Astrocyte (in vitro differentiated cells and primary cell): Measurements from ENCODE around the gene COA8. TPM values are rescaled to one million over a fixed set of nuclear protein-coding genes. Genes with fewer than 3 reads are reported as not detected.
A peak's percentile ranks its signal among the peaks of the same experiment; 100 is the strongest.

Source experiments
- DNase-seq: peaks from one replicate; pipeline ENCODE4 v3.0.0-alpha.2; 2010; ENCODE audit warnings: low read depth
- FAIRE-seq: peaks from 2 replicates; lab custom pipeline; 2011; peaks lifted over from hg19 to GRCh38; lab: Jason Lieb, UNC
- H2AFZ ChIP-seq: 2 replicates; pipeline ENCODE4 v1.6.0; 2012; ENCODE audit warnings: low read depth, low read length, inconsistent platforms
- H3K27ac ChIP-seq: 2 replicates; pipeline ENCODE4 v1.5.1; 2011; ENCODE audit warnings: low read depth, low read length, inconsistent platforms
- H3K27me3 ChIP-seq: 2 replicates; pipeline ENCODE4 v1.6.0; 2011; ENCODE audit warnings: low read length, inconsistent platforms; ENCODE audit not compliant: insufficient read depth
- H3K36me3 ChIP-seq: 2 replicates; pipeline ENCODE4 v1.5.1; 2011; ENCODE audit warnings: low read length, inconsistent platforms; ENCODE audit not compliant: insufficient read depth
- H3K4me1 ChIP-seq: 2 replicates; pipeline ENCODE4 v1.5.1; 2011; ENCODE audit warnings: low read length, inconsistent platforms; ENCODE audit not compliant: insufficient read depth
- H3K4me2 ChIP-seq: 2 replicates; pipeline ENCODE4 v1.6.0; 2012; ENCODE audit warnings: low read length, inconsistent platforms
- H3K4me3 ChIP-seq: 2 replicates; pipeline ENCODE4 v1.5.1; 2011; ENCODE audit warnings: low read depth, mild to moderate bottlenecking, low read length, inconsistent platforms; ENCODE audit not compliant: insufficient read depth
- H3K79me2 ChIP-seq: 2 replicates; pipeline ENCODE4 v1.6.0; 2012; ENCODE audit warnings: mild to moderate bottlenecking, low read length, inconsistent platforms; ENCODE audit not compliant: insufficient read depth
- H3K9ac ChIP-seq: 2 replicates; pipeline ENCODE4 v1.6.0; 2012; ENCODE audit warnings: mild to moderate bottlenecking, low read length, inconsistent platforms
- H3K9me3 ChIP-seq: 2 replicates; pipeline ENCODE4 v1.5.1; 2012; ENCODE audit warnings: low read depth, mild to moderate bottlenecking, low read length, inconsistent platforms; ENCODE audit not compliant: insufficient read depth
- H4K20me1 ChIP-seq: 2 replicates; pipeline ENCODE4 v1.6.0; 2012; ENCODE audit warnings: low read length, inconsistent platforms; ENCODE audit not compliant: insufficient read depth
- H3K27ac Mint-ChIP-seq: one replicate; pipeline ENCODE4 v1.8.0; 2021; ENCODE audit warnings: mild to moderate bottlenecking, mixed read lengths; ENCODE audit not compliant: unreplicated experiment
- H3K27me3 Mint-ChIP-seq: one replicate; pipeline ENCODE4 v1.8.0; 2021; ENCODE audit warnings: low read depth, mixed read lengths; ENCODE audit not compliant: unreplicated experiment
- H3K36me3 Mint-ChIP-seq: one replicate; pipeline ENCODE4 v1.8.0; 2021; ENCODE audit warnings: low read depth, mixed read lengths; ENCODE audit not compliant: unreplicated experiment
- H3K4me1 Mint-ChIP-seq: one replicate; pipeline ENCODE4 v1.8.0; 2021; ENCODE audit warnings: low read depth, mixed read lengths; ENCODE audit not compliant: unreplicated experiment
- H3K4me3 Mint-ChIP-seq: one replicate; pipeline ENCODE4 v1.8.0; 2021; ENCODE audit warnings: mild to moderate bottlenecking, moderate library complexity, mixed read lengths; ENCODE audit not compliant: unreplicated experiment
- H3K9me3 Mint-ChIP-seq: one replicate; pipeline ENCODE4 v1.8.0; 2021; ENCODE audit warnings: mild to moderate bottlenecking, mixed read lengths; ENCODE audit not compliant: unreplicated experiment
- CTCF ChIP-seq: IDR thresholded peaks from 2 replicates; pipeline ENCODE4 v1.5.1; 2011; ENCODE audit warnings: low read depth, mild to moderate bottlenecking, inconsistent platforms, low read length, moderate library complexity; ENCODE audit not compliant: insufficient read depth
- EZH2 ChIP-seq: IDR thresholded peaks from 2 replicates; pipeline ENCODE4 v1.6.1; 2012; ENCODE audit warnings: mild to moderate bottlenecking, low read length, inconsistent platforms; ENCODE audit not compliant: insufficient read depth
- total RNA-seq: library from RNA; stranded (reverse); gene quantifications from 2 replicates; pipeline ENCODE4 v1.2.1, GENCODE V29; 2021

Gene COA8
- total RNA-seq, 1 donor from 2014 or later: 56.2 TPM

DNA sequence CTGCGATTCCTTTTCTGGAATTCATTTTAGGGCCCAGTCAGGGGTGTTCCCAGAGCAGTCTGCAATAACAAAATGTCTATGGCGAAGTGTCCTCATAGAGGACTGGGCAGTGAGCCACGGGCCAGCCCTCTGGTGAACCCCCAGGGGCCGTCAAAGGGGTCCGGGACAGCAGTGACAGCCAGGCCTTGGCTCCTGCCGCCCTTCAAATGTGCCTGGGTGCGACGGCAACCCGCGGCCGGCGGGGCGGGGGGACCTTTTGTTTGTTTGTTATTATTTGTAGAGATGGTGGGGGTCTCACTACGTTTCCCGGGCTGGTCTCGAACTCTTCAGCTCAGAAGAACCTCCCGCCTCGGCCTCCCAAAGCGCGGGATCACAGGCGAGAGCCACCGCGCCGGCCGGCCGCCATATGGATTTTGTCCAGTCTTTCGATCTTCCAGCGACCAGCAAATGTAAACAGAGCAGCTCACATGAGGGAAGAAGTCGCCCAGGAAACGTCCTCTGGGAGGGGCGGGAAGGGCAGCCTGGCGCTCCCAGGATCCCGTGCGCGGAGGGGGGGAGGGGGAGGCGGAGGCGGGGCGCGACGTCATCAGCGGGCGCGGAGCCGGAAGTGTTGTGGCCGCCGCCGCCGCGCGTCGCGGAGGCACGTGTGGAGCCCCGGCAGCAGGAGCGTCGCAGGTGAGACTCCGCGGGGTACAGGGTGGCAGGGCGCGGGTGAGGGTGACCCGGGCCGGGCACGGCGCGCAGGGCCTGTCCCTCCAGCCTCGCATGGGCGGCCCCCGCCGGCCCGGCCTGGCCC, 34.0 kb upstream of the COA8 start, which contains the start of gene TRMT61A:
TSS of gene TRMT61A (plus strand) at position 610 of the 796 bp plus-strand sequence. CDS start 783 bp downstream, outside the sequence.
- peak within 1 kb of the TSS; percentile 72 for H2AFZ ChIP-seq
- no peak for FAIRE-seq

DNA sequence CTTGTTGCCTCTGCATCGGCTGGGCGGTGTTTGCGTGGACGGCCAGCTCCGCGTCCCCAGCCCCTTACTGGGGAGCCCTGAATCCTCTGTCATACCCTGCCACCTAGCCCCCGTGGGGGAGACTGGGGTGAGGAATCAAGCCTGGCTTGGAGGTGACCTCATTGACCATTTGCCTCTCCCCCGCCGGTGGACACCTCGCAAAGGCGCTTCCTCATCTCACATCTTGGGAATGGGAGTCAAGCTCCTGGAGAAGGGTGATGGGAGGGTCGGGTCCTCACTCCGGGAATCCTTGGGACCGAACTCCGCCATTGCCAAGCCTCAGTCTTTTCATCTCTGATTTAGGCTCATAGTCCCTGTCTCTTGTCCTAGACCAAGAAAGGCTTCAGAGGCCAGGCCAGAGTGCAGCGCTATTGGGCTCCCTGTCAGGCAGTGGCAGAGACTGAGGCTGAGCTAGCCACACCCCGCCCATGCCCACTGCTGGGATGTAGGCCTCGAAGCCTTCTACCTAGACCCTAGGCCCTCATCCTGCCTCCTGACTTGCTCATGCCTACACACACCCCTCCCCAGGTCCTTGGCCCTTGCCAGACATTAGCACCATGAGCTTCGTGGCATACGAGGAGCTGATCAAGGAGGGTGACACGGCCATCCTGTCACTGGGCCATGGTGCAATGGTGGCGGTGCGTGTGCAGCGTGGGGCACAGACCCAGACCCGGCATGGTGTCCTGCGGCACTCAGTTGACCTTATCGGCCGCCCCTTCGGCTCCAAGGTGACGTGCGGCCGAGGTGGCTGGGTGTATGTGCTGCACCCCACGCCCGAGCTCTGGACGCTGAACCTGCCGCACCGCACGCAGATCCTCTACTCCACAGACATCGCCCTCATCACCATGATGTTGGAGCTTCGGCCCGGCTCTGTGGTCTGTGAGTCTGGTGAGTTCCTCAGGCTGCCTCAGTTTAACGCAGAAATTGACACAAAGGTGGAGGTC, 33.1 kb upstream of the COA8 start:
- Mint-ChIP-seq H3K9me3 (no peaks in the 10 kb centered on the region), H3K4me3 (peak overlapping the region; percentile 96), H3K27me3 (no peaks in the 10 kb centered on the region), H3K27ac (peak overlapping the region; percentile 89), H3K36me3 (peaks cover 6% of the 10 kb centered on the region), H3K4me1 (peaks cover 16% of the 10 kb centered on the region)
- Histone ChIP-seq H3K79me2 (peaks cover 37% of the 10 kb centered on the region), H3K9ac (peak overlapping the region; percentile 89), H3K4me1 (peaks cover 20% of the 10 kb centered on the region), H3K27me3 (no peaks in the 10 kb centered on the region), H3K36me3 (no peaks in the 10 kb centered on the region), H3K4me2 (peak overlapping the region; percentile 89), H2AFZ (peak overlapping the region; percentile 52), H3K9me3 (no peaks in the 10 kb centered on the region), H4K20me1 (peaks cover 34% of the 10 kb centered on the region), H3K4me3 (peak overlapping the region; percentile 82), H3K27ac (peak overlapping the region; percentile 65)
- DNase-seq: no peak
- FAIRE-seq: no peak
- TF ChIP-seq EZH2 (no peak), CTCF (no peak)

More for the DNA sequence above, 34.0 kb upstream of the COA8 start, which contains the start of gene TRMT61A:
- Mint-ChIP-seq H3K9me3 (no peaks in the 10 kb centered on the region), H3K4me3 (peak within 1 kb of the TSS; percentile 96), H3K36me3 (peaks cover 6% of the 10 kb centered on the region), H3K27me3 (peaks cover 3% of the 10 kb centered on the region), H3K4me1 (peaks cover 16% of the 10 kb centered on the region), H3K27ac (peak within 1 kb of the TSS; percentile 89)
- Histone ChIP-seq H3K4me3 (peak within 1 kb of the TSS; percentile 82), H3K4me1 (peaks cover 20% of the 10 kb centered on the region), H3K4me2 (peak within 1 kb of the TSS; percentile 94), H4K20me1 (peaks cover 33% of the 10 kb centered on the region), H3K79me2 (peaks cover 37% of the 10 kb centered on the region), H3K27ac (peak within 1 kb of the TSS; percentile 77), H3K9ac (peak within 1 kb of the TSS; percentile 89), H3K27me3 (peaks cover 2% of the 10 kb centered on the region), H3K36me3 (no peaks in the 10 kb centered on the region), H3K9me3 (no peaks in the 10 kb centered on the region)
- TF ChIP-seq CTCF (no peak), EZH2 (no peak)
- peak; percentile 79 for DNase-seq
